D721Med (cell line): ENCODE results near the gene MAG.

Experiments
- DNase-seq: peaks from one replicate; pipeline ENCODE4 v3.0.0; 2011; ENCODE audit warnings: low spot score; ENCODE audit not compliant: insufficient read length
- FAIRE-seq: peaks from 2 replicates; lab custom pipeline; 2011; peaks lifted over from hg19 to GRCh38; lab: Jason Lieb, UNC
- CTCF ChIP-seq: IDR thresholded peaks from 2 replicates; pipeline ENCODE4 v1.5.1; 2012; ENCODE audit warnings: mild to moderate bottlenecking, control low read depth; ENCODE audit not compliant: insufficient read depth; ENCODE audit errors: missing control alignments

The MAG gene

DNA sequence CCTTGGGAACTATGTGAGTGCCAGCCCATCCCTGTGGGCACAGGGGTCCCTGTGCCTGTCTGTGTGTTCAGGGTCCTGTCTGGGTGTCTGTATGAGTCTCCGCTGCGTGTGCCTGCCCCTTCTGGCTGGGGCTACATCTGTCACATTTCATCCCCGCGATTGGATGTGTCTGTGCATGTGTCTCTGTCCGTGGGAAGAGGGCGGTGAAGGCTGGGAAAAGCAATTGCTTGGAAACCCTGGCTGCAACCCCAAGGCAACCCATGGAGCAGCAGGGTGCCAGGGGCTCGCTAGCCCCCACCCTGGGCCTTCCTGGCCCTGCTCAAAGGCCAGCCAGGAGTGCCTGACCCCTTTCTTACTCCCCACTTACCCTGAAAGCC is 1.4 kb downstream of the MAG start:
- DNase-seq (no peak), FAIRE-seq (no peak)
- TF ChIP-seq CTCF, result no peak

- FAIRE-seq, result no peak
- no peak for TF ChIP-seq CTCF
Observed at GRCh38 chr19:35293808-35294207, 1.8 kb downstream of the MAG start.

GRCh38 chr19:35294328-35294727 is 2.4 kb downstream of the MAG start:
- no peak for DNase-seq
- no peak for TF ChIP-seq CTCF
- FAIRE-seq, result no peak

More at GRCh38 chr19:35293808-35294207, 1.8 kb downstream of the MAG start:
- DNase-seq, result no peak

- FAIRE-seq (no peak), DNase-seq (no peak)
- TF ChIP-seq CTCF, result no peak
Observed at GRCh38 chr19:35294859-35295791, 3.2 kb downstream of the MAG start.

- TF ChIP-seq CTCF, result no peak
- FAIRE-seq (no peak), DNase-seq (no peak)
Observed at GRCh38 chr19:35295792-35296462, 4.0 kb downstream of the MAG start.

DNA sequence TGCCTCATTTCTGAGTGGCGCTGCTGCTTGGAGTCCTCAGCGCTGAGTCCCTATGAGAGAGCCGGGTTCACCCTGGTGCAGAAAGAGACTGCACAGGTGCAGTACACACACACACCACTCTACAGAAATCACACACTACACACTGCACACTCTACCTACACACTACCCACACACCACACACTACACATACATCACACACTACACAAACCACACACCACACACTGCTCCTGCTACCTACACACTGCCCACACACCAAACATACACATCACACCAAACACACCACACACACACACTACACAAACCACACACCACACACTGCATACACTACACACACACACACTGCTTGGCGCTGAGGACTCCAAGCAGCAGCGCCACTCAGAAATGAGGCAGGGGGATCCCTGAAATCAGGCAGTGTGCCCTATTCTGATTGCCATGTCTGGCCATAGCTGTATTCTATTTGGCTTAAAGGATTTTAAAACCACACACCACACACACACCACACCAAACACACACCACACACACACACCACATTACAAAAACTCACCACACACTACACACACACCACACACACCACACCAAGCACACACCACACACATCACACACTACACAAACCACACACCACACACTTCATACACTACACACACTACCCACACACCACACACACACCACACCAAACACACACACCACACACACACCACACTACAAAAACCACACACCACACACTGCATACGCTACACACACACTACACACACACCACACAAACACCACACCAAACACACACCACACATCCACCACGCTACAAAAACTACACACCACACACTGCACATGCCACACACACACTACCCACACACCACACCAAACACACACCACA is 4.9 kb downstream of the MAG start:
- DNase-seq (no peak), FAIRE-seq (no peak)
- no peak for TF ChIP-seq CTCF
